Left lobe of liver (tissue), 2 donors: ENCODE results near the gene ABCF3. TPM values are rescaled to one million over a fixed set of nuclear protein-coding genes. Genes with fewer than 3 reads are reported as not detected.

Experiments used
- ATAC-seq: fragments of 200-7000 bp; cut with Tn5 transposase; one replicate; pipeline ENCODE4 v1.9.1; 2020; ENCODE audit warnings: mild to moderate bottlenecking, moderate library complexity
- DNase-seq: peaks from one replicate; pipeline ENCODE4 v3.0.0-alpha.2; 2020; ENCODE audit warnings: low spot score
- total RNA-seq: library from RNA; stranded (reverse); gene quantifications from one replicate; pipeline ENCODE4 v1.2.1, GENCODE V29; 2021
- donor health status: DM: no; HTN: no; CAD: no; lungs with moderate emphysema.
- donor health status: DM: no; HTN: yes; CAD: no.

The ABCF3 gene
- total RNA-seq, 1 donor from 2014 or later, result 53.8 TPM

GRCh38 chr3:184230081-184230602 is 44.1 kb downstream of the ABCF3 start:
- DNase-seq (no peak), ATAC-seq (peak; percentile 16)

GRCh38 chr3:184230603-184231528 is 44.9 kb downstream of the ABCF3 start:
- ATAC-seq, result peak; percentile 9
- no peak for DNase-seq

- ATAC-seq (no peak), DNase-seq (no peak)
Measured at GRCh38 chr3:184231671-184232070, 45.7 kb downstream of the ABCF3 start.

- DNase-seq (no peak), ATAC-seq (no peak)
Measured at GRCh38 chr3:184233127-184233843, 47.3 kb downstream of the ABCF3 start.

GRCh38 chr3:184234224-184234623 is 48.2 kb downstream of the ABCF3 start:
- no peak for DNase-seq
- no peak for ATAC-seq

- DNase-seq (no peak), ATAC-seq (no peak)
Measured at GRCh38 chr3:184234671-184235380, 48.8 kb downstream of the ABCF3 start.

GRCh38 chr3:184235381-184236032 is 49.5 kb downstream of the ABCF3 start:
- ATAC-seq, result no peak
- no peak for DNase-seq

- DNase-seq (no peak), ATAC-seq (no peak)
Measured at GRCh38 chr3:184236033-184236410, 50.0 kb downstream of the ABCF3 start.

GRCh38 chr3:184236636-184237035 is 50.6 kb downstream of the ABCF3 start:
- no peak for DNase-seq
- no peak for ATAC-seq

- ATAC-seq (no peak), DNase-seq (no peak)
Measured at GRCh38 chr3:184237211-184237610, 51.2 kb downstream of the ABCF3 start.

- DNase-seq (no peak), ATAC-seq (no peak)
Measured at GRCh38 chr3:184237807-184238206, 51.8 kb downstream of the ABCF3 start.

GRCh38 chr3:184238246-184238818 is 52.3 kb downstream of the ABCF3 start:
- ATAC-seq, result no peak
- DNase-seq, result no peak

- DNase-seq (no peak), ATAC-seq (no peak)
Measured at GRCh38 chr3:184239221-184239620, 53.2 kb downstream of the ABCF3 start.

GRCh38 chr3:184239708-184240107 is 53.7 kb downstream of the ABCF3 start:
- ATAC-seq (no peak), DNase-seq (no peak)

- DNase-seq, result no peak
Measured at GRCh38 chr3:184240384-184241140, 54.6 kb downstream of the ABCF3 start.

GRCh38 chr3:184241141-184241446 is 55.1 kb downstream of the ABCF3 start:
- no peak for ATAC-seq
- DNase-seq, result no peak

More at GRCh38 chr3:184240384-184241140, 54.6 kb downstream of the ABCF3 start:
- ATAC-seq, result no peak

GRCh38 chr3:184241447-184242296 is 55.7 kb downstream of the ABCF3 start:
- ATAC-seq (peak; percentile 93), DNase-seq (peak; percentile 84)

GRCh38 chr3:184242297-184242685 is 56.3 kb downstream of the ABCF3 start:
- ATAC-seq (peak; percentile 36), DNase-seq (no peak)
